ELF-1 (cell line): Measurements from ENCODE around the gene CELF6.
A peak's percentile ranks its signal among the peaks of the same experiment; 100 is the strongest.
"Not testable (repeated sequence)": the region's sequence is repeated elsewhere in the genome, so short reads cannot be mapped to it uniquely, and the experiment has no call there.

Experiments used
- DNase-seq: peaks from one replicate; pipeline ENCODE4 v3.0.0-alpha.2; 2016; ENCODE audit warnings: low read depth, low spot score

The CELF6 gene

DNA sequence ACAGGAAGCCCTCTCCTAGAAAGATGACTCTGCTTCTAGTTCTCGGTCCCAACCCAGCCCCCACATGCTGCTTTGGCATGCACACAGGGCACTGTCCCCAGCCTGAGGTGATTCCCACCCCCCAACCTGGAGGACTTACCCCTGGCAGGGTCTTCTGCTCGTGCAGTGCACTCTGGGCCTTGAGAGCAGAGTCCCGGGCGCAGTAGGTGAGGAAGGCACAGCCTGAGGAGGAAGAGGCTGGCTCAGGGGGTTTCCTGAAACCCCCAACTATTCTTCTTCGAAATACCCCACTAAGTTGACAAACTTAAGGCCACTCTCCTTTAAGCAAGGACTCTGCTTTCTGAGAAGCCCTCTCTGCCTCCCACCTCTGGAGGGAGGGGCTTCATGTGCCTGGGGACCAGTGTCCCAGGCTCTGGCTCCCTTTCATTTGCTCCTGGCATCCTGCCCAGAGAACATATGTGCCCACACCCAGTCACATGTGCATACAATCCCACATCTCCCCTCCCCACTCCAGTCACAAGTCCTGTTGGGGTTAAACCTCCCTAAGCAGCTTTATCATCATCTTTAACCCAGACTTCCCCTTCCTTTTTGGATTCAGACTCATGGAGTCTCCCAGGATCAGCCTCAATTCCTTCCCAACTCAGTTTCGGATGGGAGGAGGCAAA, 4.1 kb downstream of the CELF6 start:
- DNase-seq = no peak

DNA sequence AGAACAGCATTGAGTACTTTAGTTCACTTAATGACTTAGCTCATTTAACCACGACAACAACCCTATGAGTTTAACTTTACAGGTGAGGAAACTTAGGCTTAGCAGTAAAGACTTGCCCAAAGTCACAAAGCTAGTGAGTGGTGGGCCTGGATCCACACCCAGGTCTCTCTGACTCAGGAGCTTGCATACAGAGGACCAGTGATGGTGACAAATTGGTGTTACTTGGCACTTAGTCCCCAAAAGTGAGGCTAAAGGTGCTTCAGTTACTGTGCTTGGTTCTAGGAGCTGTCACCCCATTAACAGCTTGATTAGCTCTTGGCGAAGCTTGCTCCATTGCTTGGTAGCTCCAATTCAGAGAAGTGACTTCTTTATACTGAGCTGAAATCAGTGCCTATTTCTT, 6.1 kb downstream of the CELF6 start:
- no peak for DNase-seq

DNA sequence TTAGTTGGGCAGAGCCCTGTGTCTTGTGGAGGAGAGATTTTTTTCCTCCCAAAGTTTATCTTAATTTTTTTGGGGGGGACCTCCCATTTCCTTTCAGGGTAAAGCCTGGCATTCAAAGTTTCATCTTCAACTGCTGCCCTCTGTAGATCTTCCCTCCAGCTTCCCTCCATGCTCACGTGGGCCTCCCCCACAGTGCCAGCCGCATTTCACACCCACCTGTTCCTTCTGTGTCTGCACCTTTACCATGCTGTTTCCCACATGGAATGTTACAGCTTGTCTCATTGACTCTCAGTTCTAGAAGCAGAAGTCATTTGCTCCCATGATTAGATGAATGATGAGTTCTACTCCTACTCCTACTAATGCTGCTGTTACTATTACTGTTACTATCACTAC, 6.5 kb downstream of the CELF6 start:
- no peak for DNase-seq

DNA sequence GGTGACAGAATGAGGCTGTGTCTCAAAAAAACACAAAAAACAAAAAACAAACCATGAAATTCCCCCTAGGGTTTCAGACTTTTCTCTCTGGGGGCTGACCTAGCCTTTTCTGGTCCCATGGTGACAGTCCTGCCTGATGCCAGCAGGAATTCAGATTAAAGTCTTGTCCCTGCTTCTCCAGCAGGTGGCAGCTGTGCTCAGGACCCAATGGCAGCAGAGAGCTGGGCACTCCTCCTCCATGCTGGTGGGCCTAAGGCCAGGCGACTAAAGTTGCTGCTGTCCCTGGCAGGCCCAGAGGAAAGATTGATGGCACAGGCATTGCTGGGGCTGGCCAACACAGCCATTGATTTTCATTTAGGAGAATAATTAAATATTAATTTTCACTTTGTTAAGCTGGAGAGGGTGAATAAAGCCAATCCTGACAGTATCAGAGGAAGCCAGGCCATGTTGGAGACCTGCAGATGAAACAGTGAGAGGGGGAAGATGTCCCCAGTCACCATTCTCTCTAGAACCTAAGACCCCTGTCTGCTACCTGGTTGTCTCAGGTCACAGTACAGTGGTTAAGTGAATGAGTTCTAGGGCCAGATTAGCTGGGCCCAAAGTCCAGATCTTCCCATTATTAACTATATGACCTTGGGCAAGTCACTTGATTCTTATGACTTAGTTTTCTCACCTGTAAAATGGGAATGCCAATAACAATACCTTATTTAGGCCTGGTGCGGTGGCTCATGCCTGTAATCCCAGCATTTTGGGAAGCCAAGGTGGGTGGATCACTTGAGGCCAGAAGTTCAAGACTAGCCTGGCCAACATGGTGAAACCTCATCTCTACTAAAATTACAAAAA, 7.1 kb downstream of the CELF6 start:
- peak; percentile 80 for DNase-seq

DNA sequence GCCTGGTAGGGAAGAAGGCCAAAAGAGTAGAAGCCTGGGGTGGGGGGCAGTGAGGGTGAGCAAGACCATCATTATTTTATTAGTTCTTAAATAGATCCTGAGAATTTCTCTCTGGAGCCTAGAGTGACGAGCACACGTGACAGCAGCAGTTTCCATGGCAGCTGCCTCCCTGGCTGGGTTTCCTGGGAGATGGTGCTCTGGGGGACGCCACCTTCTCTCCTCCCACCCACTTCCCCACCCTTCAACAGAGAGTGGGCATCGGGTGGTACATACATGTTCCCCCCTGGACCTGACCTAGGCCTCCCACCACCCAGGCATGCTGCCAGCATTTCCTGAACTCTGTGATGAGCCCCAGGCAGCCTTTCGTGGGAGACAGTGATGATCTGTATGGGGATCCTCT, 12.9 kb downstream of the CELF6 start:
- no peak for DNase-seq

DNA sequence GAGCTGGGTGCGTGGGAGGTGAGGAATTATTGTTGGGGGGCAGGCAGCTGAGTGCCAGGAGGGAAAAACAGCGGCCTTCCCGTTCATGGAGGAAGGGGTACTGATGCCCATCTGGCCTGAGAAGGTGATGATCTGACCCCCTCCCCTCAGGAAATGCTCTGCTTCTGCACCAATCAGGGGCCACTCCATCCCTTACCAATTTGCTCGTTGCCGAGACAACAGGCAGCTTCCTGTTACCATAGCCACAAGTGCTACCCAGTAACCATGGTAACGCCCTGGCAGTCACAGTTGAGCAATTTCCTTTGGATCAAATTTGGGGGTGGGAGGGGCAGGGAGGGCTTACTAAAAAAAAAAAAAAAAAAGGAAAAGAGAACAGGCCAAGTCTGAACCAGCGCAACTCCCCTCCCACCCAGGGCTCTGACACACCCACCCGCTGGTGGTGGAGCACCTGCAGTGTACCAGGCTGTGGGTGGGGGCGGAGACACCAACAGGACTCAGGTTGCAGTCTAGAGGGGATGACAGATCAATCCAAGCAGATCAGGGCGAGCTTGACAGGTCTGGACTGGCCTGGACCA, 13.7 kb downstream of the CELF6 start:
- DNase-seq = peak; percentile 49

DNA sequence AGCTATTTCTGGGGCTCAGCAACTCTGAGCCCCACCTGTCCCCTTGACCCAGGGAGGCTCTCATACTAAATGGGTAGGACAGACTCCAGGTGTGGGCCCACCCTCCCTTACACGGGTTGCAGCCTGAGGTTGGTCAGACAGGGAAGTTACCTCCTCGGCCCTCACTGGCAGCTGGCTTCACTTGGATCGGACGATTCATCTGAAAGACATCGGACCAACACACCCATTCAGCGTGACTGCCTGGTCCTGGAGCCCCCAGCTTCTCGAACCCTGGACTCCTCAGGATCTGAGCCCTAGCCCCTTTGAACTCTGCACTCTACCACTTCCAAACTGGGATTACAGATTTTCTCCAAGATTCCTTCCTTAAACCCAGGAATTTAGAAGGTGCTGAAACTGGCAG, 15.4 kb downstream of the CELF6 start:
- no peak for DNase-seq

DNA sequence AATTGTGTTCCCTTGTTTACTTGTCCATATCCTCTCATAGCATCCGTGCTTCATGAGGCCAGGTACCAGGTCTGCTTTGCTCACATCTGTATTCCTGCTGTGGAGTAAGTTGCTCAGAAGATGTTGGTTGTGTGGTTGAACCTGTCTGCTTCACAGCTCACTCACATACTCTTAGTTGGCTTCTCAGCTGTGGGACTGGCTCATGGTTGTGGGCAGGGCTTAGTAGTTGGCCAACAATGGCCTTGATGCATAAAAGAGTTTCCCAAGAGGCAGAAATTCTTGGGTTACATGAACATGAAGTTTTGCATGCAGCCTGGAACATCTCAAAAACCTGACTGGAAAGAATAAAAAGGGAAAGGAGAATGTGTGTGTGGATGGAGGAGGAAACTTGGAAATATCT, 17.0 kb downstream of the CELF6 start:
- DNase-seq = no peak

DNA sequence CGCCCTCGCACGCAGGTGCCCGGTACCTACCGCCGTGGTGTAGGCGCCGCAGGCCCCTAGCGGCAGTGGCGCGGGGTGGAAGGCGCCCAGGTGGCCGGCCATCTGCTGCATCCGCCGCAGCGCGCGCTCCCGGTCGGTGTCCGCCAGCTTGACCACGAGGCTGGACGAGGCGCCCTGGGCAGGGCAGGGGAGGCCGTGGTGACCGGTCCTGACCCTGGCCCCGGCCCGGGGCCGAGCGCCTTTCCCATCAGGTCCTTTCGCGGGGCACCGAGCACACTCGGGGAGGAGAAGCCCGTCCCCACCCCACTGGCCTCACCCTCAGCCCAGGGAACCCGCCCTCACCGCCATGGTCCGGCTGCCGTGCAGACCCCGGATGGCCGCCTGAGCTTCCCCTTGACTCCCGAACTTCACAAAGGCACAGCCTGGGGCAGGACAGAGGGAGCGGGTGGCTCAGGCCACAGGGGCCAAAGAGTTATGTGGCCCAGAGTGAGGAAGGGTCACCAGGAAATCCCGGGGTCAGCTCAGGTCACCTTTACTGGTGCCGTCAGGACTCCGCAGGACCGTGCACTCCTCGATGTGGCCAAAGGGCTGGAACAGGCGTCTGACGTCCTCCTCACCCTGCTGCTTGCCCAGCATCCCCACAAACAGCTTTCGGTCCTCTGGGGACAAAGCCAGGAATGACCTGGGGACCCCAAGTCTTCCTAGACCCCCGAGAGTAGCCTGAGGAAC, 30.2 kb downstream of the CELF6 start:
- DNase-seq = no peak

DNA sequence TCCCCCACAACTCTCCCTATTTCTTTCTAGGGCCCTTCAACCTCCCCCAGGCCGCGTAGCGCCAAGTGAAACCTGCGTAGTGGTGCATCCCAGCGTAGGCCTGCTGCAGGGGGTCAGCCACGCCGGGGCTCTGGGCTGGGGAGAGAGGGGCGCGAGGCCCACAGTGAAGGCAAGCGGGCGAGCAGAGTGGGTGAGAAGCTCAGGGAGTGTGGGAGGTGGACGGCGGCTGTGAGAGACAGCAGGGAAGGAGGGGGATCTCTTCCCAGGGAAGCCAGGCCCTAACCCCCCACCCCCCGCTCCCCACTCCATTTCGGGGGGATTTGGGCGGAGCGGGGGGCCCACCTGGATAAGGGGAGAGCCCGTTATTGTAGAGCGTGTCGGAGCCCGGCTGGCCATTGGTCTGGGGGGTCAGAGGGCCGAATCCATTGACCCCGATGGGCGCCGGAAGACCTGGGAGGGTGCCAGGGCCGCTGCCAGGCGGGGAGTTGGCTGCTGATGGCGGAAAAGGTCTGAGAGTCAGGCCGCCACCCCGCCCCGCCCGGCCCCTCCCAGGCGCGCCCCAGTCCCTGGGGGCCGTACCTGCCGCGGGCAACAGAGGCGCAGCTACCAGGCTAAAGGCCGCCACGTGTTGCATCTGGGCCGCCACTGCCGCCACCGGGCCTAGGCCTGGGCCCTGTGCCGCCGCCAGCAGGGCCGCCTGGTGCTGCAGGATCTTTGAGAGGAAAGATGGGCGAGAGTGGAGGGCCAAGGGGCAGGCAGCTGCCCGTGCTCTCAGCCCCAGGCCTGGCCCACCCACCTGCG, 31.0 kb downstream of the CELF6 start:
- no peak for DNase-seq

DNA sequence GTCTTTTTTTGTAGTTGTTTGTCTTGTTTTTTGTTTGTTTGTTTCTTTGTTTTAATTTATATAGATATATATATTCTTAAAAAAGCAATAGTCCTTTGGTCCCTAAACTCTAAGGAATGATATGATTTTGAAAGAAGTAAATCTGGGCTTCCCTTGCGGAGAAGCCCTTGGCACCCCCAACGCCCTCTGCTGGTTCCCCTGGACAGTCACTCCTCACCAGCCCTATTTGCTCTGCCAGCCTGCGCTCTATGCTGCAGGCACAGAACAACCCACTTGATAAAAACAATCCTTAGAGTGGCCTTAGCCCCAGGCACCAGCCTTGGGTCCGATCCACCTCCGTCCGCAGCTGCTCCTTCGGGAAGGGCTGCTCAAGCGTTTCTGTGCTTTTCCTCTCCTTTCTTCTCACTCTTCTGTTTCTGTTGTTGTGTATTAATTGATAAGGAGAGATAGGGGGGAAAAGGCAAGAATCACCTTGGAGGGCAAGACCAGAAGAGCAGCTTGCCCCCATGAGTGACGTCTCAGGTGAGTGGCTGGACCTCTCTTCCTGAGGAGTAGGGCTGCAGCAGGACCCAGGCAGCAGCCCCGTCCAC, 33.9 kb downstream of the CELF6 start:
- DNase-seq = peak; percentile 60

DNA sequence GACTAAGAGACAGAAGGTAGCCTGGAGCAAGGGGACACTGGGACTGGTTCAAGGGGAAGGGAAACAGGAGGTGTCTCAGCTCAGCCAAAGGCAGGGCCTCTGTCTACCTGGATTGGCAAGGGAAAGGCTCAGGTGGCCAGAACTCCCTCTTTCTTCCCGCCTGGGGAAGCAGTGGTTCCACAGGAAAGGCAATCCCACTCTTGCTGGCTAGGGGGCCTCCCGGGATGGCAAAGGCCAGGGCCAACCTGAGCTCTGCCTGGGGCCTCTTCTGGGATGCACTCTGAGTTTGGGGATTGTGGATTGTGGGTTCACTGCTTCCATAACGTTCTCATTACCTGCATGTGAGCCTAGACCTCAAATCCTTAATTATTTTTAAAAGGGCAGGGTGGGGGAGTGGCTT, 34.6 kb downstream of the CELF6 start:
- peak; percentile 18 for DNase-seq

DNA sequence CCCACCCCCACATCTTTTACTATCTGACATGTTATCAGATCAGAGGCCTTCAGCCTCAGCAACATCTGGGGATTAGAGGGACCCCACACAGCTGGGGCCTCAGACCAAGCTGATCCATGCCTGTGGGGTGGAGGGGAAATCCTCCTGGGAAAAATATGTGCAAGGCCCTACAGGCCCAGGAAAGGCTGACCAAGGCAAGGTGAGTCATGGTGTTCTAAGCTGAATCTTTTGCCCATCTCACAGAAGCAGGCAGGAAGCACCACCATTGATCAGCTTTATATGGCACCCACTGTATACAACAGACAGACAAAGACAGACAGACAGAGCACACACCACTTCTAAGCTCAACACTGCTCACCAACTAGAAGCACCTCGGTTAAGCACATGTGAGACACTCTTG, 35.2 kb downstream of the CELF6 start:
- no peak for DNase-seq

DNA sequence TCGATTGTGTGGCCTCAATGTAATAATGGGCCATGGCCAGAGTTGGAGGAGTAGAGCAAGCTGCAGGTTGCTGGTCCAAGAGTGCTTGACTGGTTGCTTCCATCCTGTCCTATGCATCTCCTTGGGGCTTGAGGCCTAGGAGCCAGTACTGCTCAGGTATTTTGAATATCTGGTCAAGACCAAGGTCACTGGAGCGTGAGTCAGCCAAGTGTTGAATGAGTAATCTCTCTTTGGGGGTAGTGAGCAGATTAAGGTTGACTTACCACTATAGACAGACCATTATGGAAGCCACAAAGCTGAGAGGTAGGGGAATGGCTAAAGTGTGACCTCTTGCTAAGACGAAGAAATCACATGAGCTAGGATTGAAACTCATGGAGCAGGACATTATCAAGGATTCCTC, 38.2 kb downstream of the CELF6 start:
- no peak for DNase-seq

DNA sequence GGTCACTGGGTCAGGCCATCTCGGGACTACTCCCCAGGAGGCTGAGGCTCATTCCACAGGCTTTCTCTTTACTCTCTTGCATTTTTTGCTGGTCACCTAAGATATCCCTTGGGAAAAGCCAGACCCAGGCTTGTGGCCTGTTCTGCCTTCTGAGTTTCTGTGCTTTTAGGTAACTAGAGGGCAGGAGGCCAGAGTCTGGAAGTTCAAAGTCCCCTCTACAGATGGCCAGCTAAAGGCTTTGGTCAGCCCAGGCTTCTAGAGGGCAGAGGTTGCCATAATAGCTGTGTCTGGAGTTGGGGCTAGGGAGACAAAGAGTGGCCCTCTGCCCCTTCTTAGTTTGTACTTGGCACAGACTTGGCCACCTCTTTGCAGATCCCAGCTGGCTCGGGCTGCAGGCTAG, 39.2 kb downstream of the CELF6 start:
- DNase-seq = no peak

DNA sequence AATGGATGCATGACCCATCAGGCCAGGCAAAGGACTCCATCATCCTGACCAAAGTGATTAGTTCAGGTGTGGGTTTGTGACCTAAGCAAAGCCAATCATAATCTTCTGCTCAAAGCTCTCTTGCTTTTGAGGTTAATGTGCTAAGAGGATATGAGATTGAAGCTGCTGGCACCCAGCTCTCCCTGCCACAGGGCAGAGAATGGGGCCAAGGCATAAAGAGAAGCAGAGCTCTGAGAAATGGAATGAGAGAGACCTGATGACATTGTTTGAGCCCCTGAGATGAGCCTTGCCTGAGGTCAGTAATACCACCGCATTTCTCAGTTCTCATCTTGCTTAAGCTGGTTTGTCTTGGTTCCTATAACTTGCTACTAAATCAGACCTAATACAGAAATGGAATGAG, 41.2 kb downstream of the CELF6 start:
- DNase-seq = no peak

DNA sequence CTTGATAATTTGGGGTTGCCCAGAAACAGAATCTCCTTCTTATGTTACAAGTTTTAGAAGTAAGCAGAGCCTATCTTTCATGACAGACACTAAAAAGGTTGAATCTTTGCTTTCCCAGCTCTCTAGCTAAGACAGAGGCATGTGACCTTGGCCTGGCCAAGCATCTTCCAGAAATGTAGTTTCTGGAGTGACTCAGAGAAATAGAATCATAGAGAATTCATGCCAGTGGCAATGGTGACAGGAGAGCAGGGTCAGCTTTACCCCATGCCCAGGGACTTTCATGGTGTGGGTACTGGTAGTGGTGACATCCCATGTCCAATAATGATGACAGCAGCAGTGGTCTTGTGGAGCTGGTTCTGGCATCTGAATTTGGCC, 43.6 kb downstream of the CELF6 start:
- DNase-seq = no peak

DNA sequence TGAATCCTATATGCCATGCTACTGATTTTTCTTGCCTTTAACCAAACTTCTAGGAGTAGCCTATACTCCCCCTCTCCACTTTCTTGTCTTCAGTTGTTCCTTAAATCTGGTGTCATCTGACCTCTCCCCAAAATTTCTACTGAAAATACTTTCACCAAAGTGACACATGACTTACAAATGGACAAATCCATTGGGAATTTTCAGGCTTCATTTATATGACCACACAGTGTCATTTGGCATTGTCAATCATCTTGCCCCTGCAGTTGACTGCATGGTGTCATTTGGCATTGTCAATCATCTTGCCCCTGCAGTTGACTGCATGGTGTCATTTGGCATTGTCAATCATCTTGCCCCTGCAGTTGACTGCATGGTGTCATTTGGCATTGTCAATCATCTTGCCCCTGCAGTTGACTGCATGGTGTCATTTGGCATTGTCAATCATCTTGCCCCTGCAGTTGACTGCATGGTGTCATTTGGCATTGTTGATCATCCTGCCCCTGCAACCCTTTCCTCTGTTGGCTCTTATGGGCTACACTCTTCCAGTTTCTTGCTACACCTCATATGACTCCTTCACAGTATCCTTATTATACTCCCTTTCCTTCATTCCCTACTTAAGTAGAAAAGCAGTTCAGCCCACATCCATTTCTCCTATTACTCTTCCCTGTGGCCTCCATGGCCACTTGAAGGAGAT, 44.2 kb downstream of the CELF6 start:
- not testable (repeated sequence) for DNase-seq

DNA sequence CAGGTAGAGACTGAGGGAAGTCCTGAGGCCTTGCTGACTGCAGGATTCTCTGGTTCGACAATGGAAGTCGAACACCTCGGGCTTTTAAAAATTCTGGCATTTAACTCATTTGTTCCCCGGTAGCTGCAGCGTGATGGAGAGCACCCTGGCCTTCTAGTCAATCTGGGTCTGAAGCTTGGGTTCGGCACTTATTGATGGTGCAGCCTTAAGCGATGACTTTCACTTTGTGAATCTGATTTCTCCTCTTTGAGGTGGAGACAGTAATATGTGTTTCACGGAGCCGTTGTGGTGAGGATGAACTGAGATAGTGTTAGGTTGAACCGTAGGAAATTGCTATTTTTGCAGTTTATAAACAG, 47.0 kb downstream of the CELF6 start:
- no peak for DNase-seq

DNA sequence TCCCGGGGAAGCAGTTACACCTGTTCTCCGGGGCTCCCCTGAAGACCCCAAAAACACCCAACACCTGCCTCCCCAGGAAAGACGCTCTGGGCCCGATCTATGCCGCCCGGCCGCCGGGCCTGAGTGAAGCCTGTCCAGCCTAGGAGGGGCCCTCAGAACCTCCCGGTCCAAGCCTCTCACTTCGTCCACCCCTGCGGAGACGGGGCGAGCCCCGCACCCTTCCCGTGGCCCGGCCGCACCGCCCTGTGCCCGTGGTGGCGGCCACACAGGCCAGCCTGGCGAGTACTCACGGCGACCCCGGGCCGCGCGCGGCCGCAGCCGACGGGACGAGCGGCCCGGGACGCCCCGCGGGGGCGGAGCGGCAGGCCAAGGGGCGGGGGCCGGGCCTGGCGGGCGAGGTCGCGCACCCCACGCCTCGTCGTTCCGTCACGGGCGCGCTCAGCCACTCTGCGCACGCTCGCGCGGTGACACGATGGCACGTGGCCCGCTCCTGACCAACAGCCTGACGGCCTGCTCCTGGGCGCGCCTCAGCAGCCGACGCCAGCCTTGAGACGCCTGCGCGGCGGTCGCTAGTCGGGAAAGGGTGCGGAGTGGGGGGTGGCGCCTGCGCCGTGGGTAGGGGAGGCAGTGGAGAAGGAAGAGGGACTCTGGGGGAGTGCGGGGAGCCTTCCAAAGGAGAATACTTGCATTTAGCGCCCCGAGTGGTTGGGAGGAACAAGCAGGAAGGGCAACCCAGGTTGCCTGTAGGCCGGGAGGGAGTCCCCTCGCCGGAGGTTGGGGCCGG, 47.6 kb downstream of the CELF6 start, which contains the start of gene PARP6:
PARP6 (minus strand) TSS at position 342 of the 784 bp plus-strand sequence. CDS start 5,077 bp downstream, outside the sequence.
- DNase-seq = peak; percentile 95
